DND-41 (cell line): Measurements from ENCODE around the gene ERGIC3.

Experiments used
- CTCF ChIP-seq: IDR thresholded peaks from 2 replicates; pipeline ENCODE4 v1.5.1; 2012; ENCODE audit warnings: borderline replicate concordance, low read length, moderate library complexity, mild to moderate bottlenecking; ENCODE audit not compliant: poor library complexity, severe bottlenecking; ENCODE audit errors: extremely low read depth
- EZH2 ChIP-seq: IDR thresholded peaks from 3 replicates; pipeline ENCODE4 v1.6.1; 2012; ENCODE audit warnings: borderline replicate concordance, low read depth, mild to moderate bottlenecking, moderate library complexity, low read length, inconsistent platforms; ENCODE audit not compliant: severe bottlenecking

- no peak for TF ChIP-seq CTCF
- no peak for TF ChIP-seq EZH2
These were observed 33.2 kb upstream of the ERGIC3 start for GRCh38 chr20:35508493-35509218.
